SHP77 (cell line): ENCODE data around the gene RSRC1.

Source experiments
- DNase-seq, 2 experiments: peaks; one replicate each; lab custom pipeline; 2025; lab: John Stamatoyannopoulos, UW

Gene RSRC1

GRCh38 chr3:158128755-158129154 lies 18.9 kb downstream of the RSRC1 start:
- no peak for DNase-seq

DNA sequence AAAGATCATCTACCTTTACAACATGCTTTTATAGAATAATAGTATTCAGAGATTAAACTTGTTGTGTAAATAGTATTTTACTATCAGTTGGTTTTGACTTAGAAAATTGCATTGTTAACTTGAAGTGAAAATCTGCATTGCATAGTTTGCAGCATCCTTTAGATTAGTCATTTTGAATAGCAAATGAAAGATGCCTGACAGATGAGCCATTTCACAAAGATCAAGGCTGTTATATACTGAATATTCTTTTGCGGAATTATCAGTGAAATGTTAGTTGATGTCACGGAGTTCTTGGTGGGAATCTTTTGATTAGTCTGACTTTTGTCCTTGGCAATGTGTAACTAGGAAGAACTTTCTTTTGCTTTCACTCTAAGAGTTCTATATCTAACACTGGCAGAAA lies 24.5 kb downstream of the RSRC1 start:
- DNase-seq, result no peak

- no peak for DNase-seq
Measured at GRCh38 chr3:158140396-158140795, 30.5 kb downstream of the RSRC1 start.

- DNase-seq, result no peak
Measured at GRCh38 chr3:158148218-158148617, 38.3 kb downstream of the RSRC1 start.

- no peak for DNase-seq
Measured at GRCh38 chr3:158152186-158152585, 42.3 kb downstream of the RSRC1 start.

DNA sequence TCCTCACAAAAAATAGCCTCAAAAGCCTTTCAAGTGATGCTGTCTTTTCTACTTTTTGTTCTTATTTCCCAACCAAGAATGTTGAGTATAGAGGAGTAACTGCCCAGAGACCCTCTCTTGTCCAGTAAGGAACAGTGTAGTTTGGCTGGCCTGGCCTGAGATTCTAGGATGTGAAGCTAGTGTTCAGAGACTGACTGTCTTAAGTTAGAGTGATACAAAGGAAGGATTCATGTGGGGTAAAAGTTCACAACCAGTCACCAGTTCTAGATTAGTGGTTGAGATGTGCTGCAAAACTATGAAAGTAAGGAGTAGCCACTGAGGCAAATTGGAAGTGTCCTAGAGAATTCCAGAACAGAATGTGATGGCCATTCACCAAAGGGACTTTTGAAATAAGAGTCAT lies 49.1 kb downstream of the RSRC1 start:
- DNase-seq, result no peak

- no peak for DNase-seq
Measured at GRCh38 chr3:158159714-158160113, 49.8 kb downstream of the RSRC1 start.

GRCh38 chr3:158160958-158161357 lies 51.1 kb downstream of the RSRC1 start:
- DNase-seq, result no peak

DNA sequence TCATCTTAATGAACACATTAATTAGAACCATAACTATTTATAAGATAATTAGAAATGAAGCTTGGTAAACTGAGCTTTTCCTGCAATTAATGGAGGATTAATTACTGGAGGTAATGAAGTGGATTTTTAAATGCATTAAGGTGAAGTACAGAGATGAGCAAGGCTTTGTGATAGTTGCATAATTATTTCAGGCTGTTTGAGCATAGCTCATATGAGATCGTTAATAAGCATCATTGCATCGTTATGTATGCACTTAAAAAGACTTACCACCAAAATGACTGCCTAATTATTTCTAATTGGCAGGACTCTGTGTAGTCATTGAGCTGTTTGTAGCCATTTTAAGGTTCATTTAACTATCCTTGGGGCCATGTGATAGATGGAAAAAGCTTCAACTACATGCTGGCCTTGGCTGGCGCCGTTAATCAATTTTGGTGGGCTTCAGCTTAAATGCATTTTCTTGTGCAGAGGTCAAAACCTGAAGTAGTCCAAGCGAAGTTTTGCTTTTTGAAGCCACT lies 55.3 kb downstream of the RSRC1 start:
- DNase-seq, result no peak

DNA sequence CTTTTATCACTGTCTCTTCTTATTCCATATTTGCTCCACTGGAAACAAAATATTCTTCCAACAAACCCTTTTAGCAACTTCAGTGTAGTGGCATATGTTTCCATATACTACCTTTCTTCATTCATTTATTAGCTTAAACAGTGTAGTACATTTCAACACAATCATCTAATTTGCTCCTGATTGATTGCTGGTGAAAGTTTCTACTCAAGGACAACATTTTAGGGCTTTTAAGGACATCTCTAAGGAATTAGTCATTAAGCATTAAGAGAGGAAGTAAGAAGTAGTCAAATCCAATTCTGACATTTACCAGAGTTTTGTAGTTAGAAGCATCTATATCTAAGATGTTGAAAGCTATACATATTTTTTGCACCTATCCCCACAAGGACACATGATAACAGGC lies 55.8 kb downstream of the RSRC1 start:
- no peak for DNase-seq

DNA sequence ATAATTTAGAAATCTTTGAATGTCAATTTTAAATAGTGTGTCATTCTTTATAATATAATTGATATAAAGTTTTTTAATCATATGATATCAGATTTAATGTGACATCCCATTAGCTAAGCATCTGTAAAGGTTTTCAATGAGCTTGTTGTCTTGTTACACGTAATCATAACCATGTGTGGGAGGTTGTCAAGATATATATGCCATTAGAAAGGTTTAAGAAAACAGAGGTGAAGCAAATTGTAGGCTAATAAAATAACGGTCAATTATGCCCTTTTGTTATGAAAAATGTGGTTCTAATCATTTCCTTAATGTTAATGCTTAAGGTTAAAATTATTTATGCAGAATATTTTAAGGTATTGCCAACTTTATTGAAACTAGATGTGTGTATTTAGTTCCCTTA lies 56.3 kb downstream of the RSRC1 start:
- DNase-seq, result no peak

DNA sequence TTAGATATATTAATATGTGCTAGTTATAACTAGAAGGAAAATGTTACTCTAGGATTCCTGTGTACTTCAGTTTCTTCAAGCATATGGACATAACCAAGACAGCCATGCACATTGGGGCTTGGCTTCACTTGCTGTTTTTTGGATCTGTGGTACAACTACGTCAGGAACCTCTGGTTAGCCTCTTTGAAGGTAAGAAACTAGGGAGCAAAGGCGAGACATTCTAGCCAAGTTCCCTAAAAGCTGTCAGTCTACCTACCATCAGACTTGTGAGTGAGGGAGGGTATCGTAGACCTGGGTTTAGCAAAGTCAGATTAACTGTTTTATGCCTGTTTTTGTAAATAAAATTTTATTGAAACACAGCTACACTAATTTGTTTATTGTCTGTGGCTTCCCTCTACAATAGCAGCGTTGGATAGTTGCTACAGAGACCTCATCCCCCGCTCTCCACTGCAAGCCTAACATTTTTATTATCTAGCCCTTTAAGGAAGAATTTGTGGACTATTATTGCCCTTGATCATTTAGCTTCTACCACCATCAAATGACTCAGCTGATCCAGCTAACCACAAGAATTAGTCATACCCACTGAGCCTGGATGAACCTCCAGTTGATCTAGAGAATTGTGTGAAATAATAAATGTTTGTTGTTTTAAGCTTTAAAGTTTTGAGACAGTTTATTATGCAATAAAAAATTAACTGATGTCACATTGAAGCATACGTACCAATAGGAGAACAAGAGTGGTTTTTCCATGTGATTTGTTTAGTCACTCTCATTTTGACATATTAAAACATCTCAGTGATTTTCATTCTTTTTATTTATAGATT lies 58.1 kb downstream of the RSRC1 start:
- no peak for DNase-seq

DNA sequence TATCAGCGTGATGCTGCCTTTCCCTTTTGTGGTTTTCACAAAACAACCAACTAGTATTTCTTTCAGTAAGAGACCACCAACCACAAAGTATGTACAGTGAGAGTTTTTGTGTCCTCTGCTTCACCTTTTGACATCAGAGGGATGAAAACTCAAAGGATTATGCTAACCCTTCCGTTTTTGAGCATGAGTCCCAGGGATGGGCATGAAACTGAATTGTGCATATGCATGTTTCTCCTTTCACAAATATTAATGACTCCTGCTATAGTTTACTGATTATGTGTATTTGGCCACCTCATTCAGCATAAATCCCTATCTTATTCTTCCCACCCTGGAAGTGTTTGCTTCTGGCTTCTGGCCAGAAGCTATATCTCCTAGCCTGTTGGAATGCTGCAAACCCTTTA lies 59.2 kb downstream of the RSRC1 start:
- DNase-seq, result no peak

GRCh38 chr3:158181096-158181495 lies 71.2 kb downstream of the RSRC1 start:
- DNase-seq, result no peak

DNA sequence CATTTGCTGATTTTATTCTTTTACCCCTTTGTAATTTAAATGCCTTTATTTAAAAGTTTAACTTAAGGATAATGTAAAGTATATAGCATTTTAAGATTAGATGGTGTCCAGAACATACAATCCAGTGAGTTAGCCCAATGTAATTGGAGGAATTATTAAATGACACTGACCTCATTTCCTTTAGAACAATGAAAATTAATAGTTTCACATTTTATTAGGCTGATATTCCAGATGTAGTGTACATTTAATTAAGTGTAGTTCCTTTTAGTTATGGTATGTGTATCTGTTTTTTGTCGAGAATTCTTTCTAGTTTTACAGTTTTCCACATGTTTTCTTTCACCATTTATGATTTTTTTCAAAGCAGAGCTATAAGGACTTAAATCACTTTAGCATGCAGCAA lies 75.8 kb downstream of the RSRC1 start:
- no peak for DNase-seq

- DNase-seq, result no peak
Measured at GRCh38 chr3:158200955-158201354, 91.1 kb downstream of the RSRC1 start.

DNA sequence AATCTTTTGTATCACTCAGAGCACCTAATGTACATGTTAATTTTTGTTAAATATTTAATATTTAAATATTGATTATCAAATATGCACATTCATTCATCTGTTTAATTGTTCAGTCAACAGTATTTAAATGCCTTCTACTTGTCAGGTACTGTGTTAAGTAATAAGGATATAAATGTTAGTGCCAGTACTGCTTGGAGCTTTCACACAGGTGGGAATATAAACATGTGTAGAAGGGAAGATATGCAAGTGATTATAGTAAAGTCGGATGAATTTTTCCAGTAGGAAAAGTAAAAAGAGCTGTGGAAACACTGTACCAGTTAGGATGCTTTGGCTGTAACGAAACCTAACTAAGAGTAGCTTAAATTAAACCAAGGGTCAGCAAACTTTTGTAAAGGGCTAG lies 95.4 kb downstream of the RSRC1 start:
- no peak for DNase-seq

DNA sequence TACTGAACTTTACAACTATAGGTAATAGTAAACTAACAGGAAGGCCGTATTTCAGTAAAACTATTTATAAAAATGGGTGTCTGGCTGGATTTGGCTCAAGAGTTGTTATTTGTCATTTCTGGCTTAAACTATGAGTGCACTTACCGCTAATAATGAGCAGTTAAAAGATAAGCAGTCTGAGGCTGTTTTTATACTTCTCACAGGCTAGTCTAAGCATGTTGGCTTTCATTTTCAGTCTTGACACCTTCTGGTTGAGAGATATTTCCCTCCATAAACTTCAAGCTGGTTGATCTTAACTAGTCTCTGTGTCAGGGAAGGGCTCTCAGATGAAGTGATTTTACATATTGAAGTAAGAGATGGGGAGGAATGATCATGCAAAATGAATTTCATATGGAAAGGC lies 96.1 kb downstream of the RSRC1 start:
- no peak for DNase-seq

DNA sequence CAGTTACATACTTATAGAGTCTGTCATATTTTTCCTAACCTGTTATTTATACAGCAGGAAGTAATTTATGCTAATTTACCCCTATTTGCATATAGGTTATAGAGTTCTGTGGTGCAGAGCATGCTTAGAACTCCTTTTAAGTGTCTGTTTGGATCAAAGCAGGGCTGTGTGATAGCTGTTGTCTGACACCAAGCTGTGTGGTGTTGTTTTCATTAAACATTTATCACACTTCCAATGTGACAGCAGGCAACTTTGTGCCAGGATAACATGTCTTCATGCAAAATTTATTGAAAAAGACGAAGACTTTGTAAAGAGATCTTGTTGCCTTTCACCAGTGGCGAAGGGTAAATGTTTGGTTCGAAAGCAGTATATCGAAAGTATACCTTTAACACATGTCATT lies 100.2 kb downstream of the RSRC1 start:
- no peak for DNase-seq

- DNase-seq, result no peak
Measured at GRCh38 chr3:158213461-158213860, 103.6 kb downstream of the RSRC1 start.

DNA sequence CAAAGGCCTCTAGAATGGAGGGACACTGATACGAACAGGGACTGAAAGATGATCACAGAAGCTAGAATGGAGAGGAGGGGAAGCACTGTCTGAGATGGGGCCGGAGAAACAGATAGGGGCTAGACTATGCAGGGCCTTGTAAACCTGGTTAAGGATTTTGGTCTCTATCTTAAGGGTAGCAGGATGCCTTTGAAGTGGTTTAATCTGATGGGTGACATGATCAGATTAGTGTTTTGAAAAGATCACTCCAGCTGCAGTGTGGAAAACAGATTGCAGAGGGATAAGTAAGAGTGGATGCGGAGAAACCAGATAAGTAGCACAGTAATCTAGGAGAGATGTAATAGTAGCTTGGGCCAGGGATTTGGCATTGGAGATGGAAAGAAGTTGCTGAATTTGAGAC lies 108.1 kb downstream of the RSRC1 start:
- no peak for DNase-seq

- no peak for DNase-seq
Measured at GRCh38 chr3:158220575-158220974, 110.7 kb downstream of the RSRC1 start.

- no peak for DNase-seq
Measured at GRCh38 chr3:158221426-158221825, 111.5 kb downstream of the RSRC1 start.

DNA sequence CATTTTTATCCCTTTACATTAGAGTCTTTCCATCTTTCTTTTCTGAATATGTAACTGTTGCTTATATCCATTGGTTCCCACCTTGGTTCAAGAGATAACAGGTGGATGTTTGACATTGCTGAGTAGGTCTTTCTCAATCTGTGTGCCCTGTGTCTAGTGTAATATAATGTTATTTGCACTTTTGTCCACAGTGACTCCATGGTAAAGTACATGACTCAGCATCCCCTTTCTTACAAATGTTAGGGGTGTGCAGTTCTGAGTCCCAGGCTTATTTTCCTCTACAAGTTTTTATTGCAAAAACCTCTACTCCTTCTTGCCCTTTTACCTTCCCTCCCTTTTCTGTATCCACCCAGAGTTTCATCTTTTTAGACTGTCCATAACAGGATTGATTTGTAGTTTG lies 116.5 kb downstream of the RSRC1 start:
- DNase-seq, result no peak
